Heart left ventricle (tissue), 13 donors: ENCODE measurements around the gene BTD.

Source experiments
- POLR2A ChIP-seq, 2 donors: fragments of 450-650 bp; IDR thresholded peaks; one replicate each; pipeline ENCODE4 v1.6.1; 2017; ENCODE audit warnings: antibody characterized with exemption in 2 of 2, mild to moderate bottlenecking in 2 of 2, moderate library complexity in 2 of 2
- TF ChIP-seq, protein P1 (sequence below), 12 donors: fragments of 200-600 bp; sonication (generic) in 4 of 12; IDR thresholded peaks; one replicate each; pipeline versions ENCODE4 v1.5.0 to v1.8.0; 2018 to 2022; ENCODE audit warnings: antibody characterized with exemption in 12 of 12, mild to moderate bottlenecking in 5 of 12
- donor health status: ischemic (EF 13 %, LVEDD 7.1; RV severe dilation, severe dysfunction).
- donor health status: DM: no; HTN: yes; CAD: no.
- donor health status: DM: no; HTN: no; CAD: no.
- donor health status: ischemic (EF 25% LVEDD 6.9; RV normal size, moderate dysfunction).
- donor health status: ischemic (EF 25% LVEDD 5.7; RV mildly dilated, moderate dysfunction).
- donor health status: ischemic (EF 35%, LVEDD 5.7; RV mildly dilated, moderate dysfunction).
- donor health status: nonischemic (EF 11% LVEDD 7.7; RV severe dilation, severe dysfunction).
- donor health status: DM: yes; HTN: yes; CAD: no.
- donor health status: PGD.
- donor health status: ischemic (EF 29% LVEDD 5.4; RV normal size, mild dysfunction).
- donor health status: nonischemic (EF 23%, LVEDD 6.1; RV moderate dilation, normal function).

- TF ChIP-seq, protein P1, sequence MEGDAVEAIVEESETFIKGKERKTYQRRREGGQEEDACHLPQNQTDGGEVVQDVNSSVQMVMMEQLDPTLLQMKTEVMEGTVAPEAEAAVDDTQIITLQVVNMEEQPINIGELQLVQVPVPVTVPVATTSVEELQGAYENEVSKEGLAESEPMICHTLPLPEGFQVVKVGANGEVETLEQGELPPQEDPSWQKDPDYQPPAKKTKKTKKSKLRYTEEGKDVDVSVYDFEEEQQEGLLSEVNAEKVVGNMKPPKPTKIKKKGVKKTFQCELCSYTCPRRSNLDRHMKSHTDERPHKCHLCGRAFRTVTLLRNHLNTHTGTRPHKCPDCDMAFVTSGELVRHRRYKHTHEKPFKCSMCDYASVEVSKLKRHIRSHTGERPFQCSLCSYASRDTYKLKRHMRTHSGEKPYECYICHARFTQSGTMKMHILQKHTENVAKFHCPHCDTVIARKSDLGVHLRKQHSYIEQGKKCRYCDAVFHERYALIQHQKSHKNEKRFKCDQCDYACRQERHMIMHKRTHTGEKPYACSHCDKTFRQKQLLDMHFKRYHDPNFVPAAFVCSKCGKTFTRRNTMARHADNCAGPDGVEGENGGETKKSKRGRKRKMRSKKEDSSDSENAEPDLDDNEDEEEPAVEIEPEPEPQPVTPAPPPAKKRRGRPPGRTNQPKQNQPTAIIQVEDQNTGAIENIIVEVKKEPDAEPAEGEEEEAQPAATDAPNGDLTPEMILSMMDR (IDR thresholded peaks at IDR 0.05): no peak
- TF ChIP-seq POLR2A (IDR thresholded peaks at IDR 0.05): no peak
These were observed 45.4 kb downstream of the BTD start for GRCh38 chr3:15646851-15647511.
